Activated T-cell treated with anti-CD3 and anti-CD28 coated beads for 48 hours (primary cell): ENCODE data around the gene TIMM10.

Experiments used
- DNase-seq: peaks from one replicate; pipeline ENCODE4 v3.0.0-alpha.2; 2020; ENCODE audit warnings: low read depth

TIMM10 gene

GRCh38 chr11:57482782-57483561 is 47.6 kb downstream of the TIMM10 start:
- peak; percentile 73 for DNase-seq

GRCh38 chr11:57481915-57482781 is 48.4 kb downstream of the TIMM10 start:
- DNase-seq: no peak

- no peak for DNase-seq
Measured at GRCh38 chr11:57481315-57481714, 49.2 kb downstream of the TIMM10 start.

- DNase-seq: peak; percentile 70
Measured at GRCh38 chr11:57480409-57481137, 50.0 kb downstream of the TIMM10 start.

- DNase-seq: no peak
Measured at GRCh38 chr11:57479911-57480310, 50.6 kb downstream of the TIMM10 start.

GRCh38 chr11:57479021-57479663 is 51.4 kb downstream of the TIMM10 start:
- no peak for DNase-seq
